Calu3 (cell line): Measurements from ENCODE around the gene NAA15. TPM values are rescaled to one million over a fixed set of nuclear protein-coding genes. Genes with fewer than 3 reads are reported as not detected.
"Not testable (repeated sequence)": the region's sequence is repeated elsewhere in the genome, so short reads cannot be mapped to it uniquely, and the experiment has no call there.

ENCODE experiments used
- BruUV-seq: library from RNA; stranded (reverse); fragments of 400-500 nt; replicated peaks from 2 replicates; lab custom pipeline; 2021; lab: Mats Ljungman, UMichigan
- CTCF ChIA-PET: fragments of 300-600 bp; sonication (Branson Sonifier 250); formaldehyde crosslinking; loops from one replicate; lab custom pipeline; 2022; ENCODE audit warnings: antibody characterized with exemption; lab: Charles Lee
- DNase-seq: peaks from one replicate; pipeline ENCODE4 v3.0.0; 2022
- H3K27ac Mint-ChIP-seq: one replicate; pipeline ENCODE4 v1.8.0; 2022; ENCODE audit warnings: mixed read lengths; ENCODE audit not compliant: unreplicated experiment
- H3K27me3 Mint-ChIP-seq: one replicate; pipeline ENCODE4 v1.8.0; 2022; ENCODE audit warnings: mixed read lengths; ENCODE audit not compliant: unreplicated experiment
- H3K36me3 Mint-ChIP-seq: one replicate; pipeline ENCODE4 v1.8.0; 2022; ENCODE audit warnings: mild to moderate bottlenecking, moderate library complexity, mixed read lengths; ENCODE audit not compliant: insufficient read depth, unreplicated experiment
- H3K4me1 Mint-ChIP-seq: one replicate; pipeline ENCODE4 v1.8.0; 2022; ENCODE audit warnings: mild to moderate bottlenecking, low read depth, mixed read lengths; ENCODE audit not compliant: unreplicated experiment
- H3K4me3 Mint-ChIP-seq: one replicate; pipeline ENCODE4 v1.8.0; 2022; ENCODE audit warnings: mild to moderate bottlenecking, low read depth, moderate library complexity, mixed read lengths; ENCODE audit not compliant: unreplicated experiment
- H3K9me3 Mint-ChIP-seq: one replicate; pipeline ENCODE4 v1.8.0; 2022; ENCODE audit warnings: low read depth, mixed read lengths; ENCODE audit not compliant: unreplicated experiment
- intact Hi-C: fragments of 100-400 bp; cut with micrococcal nuclease; formaldehyde crosslinking; loops from one replicate; pipeline ENCODE4 v1.10.0; 2022; ENCODE audit not compliant: unreplicated experiment
- total RNA-seq: library from RNA; stranded (reverse); gene quantifications from 2 replicates; pipeline ENCODE4 v1.2.3, GENCODE V29; 2022
- TF ChIP-seq, protein P1 (sequence below): fragments of 200-600 bp; IDR thresholded peaks from one replicate; pipeline ENCODE4 v1.8.0; 2022; ENCODE audit warnings: antibody characterized with exemption; ENCODE audit not compliant: unreplicated experiment

NAA15 gene
- total RNA-seq, 1 experiment from 2014 or later = 45.2 TPM

DNA sequence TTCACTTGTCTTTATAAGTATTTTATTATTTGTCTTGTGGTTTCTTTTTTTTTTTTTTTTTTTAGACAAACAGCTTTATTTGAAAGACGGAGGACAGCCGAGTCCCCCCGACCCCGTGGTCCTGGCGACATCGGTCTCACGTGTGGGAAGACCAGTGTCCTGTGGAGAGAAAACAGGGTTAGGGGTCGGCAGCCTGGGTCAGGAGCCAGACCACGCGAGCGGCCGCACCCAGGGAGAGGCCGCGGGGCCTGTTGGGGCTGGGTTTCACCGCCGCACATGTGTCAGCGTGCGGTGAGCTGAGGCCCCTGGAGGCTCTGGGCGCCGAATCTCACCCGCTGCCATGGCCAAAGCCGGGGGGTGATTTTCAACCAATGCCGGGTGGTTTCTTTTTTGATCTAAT, 134.8 kb downstream of the NAA15 start:
- DNase-seq = no peak
- CTCF ChIA-PET = no interaction called here
- Mint-ChIP-seq H3K27me3 (no peaks in the 10 kb centered on the region), H3K36me3 (peaks cover 8% of the 10 kb centered on the region), H3K4me3 (no peak overlapping the region), H3K27ac (no peak overlapping the region), H3K9me3 (no peaks in the 10 kb centered on the region), H3K4me1 (no peaks in the 10 kb centered on the region)
- intact Hi-C loops = no loop called here
- no TSS peak for BruUV-seq
- TF ChIP-seq, protein P1, sequence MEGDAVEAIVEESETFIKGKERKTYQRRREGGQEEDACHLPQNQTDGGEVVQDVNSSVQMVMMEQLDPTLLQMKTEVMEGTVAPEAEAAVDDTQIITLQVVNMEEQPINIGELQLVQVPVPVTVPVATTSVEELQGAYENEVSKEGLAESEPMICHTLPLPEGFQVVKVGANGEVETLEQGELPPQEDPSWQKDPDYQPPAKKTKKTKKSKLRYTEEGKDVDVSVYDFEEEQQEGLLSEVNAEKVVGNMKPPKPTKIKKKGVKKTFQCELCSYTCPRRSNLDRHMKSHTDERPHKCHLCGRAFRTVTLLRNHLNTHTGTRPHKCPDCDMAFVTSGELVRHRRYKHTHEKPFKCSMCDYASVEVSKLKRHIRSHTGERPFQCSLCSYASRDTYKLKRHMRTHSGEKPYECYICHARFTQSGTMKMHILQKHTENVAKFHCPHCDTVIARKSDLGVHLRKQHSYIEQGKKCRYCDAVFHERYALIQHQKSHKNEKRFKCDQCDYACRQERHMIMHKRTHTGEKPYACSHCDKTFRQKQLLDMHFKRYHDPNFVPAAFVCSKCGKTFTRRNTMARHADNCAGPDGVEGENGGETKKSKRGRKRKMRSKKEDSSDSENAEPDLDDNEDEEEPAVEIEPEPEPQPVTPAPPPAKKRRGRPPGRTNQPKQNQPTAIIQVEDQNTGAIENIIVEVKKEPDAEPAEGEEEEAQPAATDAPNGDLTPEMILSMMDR = no peak

DNA sequence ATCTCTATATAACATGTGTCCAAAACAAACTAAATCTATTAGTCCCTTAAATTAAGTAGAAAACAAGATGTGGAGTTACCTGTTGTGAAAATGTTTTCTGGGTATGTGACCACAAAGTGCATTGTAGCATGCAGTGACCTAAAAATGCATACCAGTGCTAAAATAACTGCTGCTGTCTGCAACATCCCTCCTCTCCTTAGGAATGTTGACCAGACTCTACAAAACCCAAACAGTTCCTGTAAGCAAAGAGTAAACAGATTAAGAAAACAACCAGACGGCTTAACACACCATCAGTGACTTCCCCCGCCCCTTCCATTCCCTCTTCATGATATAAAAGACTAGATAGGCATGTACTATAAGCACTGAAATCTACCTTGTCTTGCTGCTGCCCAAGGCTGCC, 136.8 kb downstream of the NAA15 start:
- intact Hi-C loops = no loop called here
- TF ChIP-seq, protein P1 = no peak
- H3K4me3 Mint-ChIP-seq = no peak overlapping the region
- H3K4me1 Mint-ChIP-seq = no peaks in the 10 kb centered on the region
- CTCF ChIA-PET = no interaction called here
- no peaks in the 10 kb centered on the region for H3K27me3 Mint-ChIP-seq
- no peak overlapping the region for H3K27ac Mint-ChIP-seq
- BruUV-seq = no TSS peak
- no peaks in the 10 kb centered on the region for H3K36me3 Mint-ChIP-seq
- no peaks in the 10 kb centered on the region for H3K9me3 Mint-ChIP-seq
- no peak for DNase-seq

DNA sequence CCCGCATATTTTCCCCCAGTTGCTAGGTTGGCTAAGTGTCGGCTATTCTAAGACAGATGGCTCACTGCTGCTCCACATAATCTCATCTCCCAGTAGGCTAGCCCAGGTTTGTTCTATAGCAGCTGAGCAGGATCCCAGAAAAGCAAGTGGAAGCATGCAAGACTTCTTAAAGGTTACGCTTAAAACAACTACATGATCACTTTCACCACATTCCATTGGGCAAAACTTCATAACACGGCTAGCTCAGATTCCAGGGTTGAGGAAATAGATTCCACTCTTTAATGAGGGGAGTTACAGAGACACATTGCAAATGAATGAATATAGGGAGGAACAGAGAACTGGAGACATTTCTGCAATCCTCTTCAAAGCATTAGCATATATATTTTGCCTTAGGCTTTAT, 139.7 kb downstream of the NAA15 start:
- no peaks in the 10 kb centered on the region for H3K9me3 Mint-ChIP-seq
- no peaks in the 10 kb centered on the region for H3K4me1 Mint-ChIP-seq
- no peaks in the 10 kb centered on the region for H3K27me3 Mint-ChIP-seq
- DNase-seq = no peak
- no peak overlapping the region for H3K4me3 Mint-ChIP-seq
- H3K27ac Mint-ChIP-seq = no peak overlapping the region
- no TSS peak for BruUV-seq
- no peaks in the 10 kb centered on the region for H3K36me3 Mint-ChIP-seq
- CTCF ChIA-PET = no interaction called here
- TF ChIP-seq, protein P1 = no peak
- intact Hi-C loops = no loop called here

DNA sequence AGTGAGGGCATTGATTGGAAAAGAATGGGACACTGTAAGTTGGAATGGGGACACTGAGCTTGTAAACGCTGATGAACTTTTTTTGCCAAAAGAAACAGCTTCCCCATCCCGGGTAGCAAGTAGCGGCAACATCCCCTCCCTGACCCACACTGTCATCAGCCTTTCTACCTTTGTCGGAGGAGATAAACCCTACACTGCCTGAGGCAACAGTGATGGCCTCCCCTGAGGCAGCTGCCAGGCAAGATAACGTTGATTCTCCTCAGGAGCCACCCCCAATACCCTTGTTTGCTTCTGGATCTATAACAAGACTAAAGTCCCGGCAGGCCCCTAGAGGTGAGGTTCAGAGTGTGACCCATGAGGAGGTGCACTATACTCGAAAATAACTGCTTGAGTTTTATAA, 142.4 kb downstream of the NAA15 start:
- intact Hi-C loops = no loop called here

DNA sequence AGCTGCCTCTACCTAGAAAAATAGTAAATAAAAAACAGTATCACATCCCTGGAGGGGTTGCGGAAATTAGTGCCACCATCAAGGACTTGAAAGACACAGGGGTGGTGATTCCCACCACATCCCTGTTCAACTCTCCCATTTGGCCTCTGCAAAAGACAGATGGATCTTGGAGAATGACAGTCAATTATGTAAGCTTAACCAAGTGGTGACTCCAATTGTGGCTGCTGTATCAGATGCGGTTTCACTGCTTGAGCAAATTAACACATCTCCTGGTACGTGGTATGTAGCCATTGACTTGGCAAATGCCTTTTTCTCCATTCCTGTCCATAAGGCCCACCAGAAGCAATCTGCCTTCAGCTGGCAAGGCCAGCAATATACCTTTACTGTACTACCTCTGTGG, 143.6 kb downstream of the NAA15 start:
- H3K36me3 Mint-ChIP-seq, H3K4me3 Mint-ChIP-seq, H3K4me1 Mint-ChIP-seq, H3K27me3 Mint-ChIP-seq, CTCF ChIA-PET, H3K9me3 Mint-ChIP-seq, intact Hi-C loops, H3K27ac Mint-ChIP-seq, BruUV-seq, DNase-seq: not testable (repeated sequence)

More for the DNA sequence above, 142.4 kb downstream of the NAA15 start:
- BruUV-seq = no TSS peak
- Mint-ChIP-seq H3K27me3 (no peaks in the 10 kb centered on the region), H3K9me3 (no peaks in the 10 kb centered on the region), H3K27ac (no peak overlapping the region), H3K36me3 (peaks cover 4% of the 10 kb centered on the region), H3K4me3 (no peak overlapping the region), H3K4me1 (no peaks in the 10 kb centered on the region)
- no peak for DNase-seq
- CTCF ChIA-PET = no interaction called here
- TF ChIP-seq, protein P1 = no peak

DNA sequence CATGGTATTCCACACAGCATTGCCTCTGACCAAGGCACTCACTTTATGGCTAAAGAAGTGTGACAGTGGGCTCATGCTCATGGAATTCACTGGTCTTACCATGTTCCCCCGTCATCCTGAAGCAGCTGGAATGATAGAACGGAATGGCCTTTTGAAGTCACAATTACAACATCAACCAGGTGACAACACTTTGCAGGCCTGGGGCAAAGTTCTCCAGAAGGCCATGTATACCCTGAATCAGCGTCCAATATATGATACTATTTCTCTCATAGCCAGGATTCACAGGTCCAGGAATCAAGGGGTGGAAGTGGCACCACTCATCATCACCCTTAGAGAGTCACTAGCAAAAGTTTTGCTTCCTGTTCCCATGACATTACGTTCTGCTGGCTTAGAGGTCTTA, 145.8 kb downstream of the NAA15 start:
- DNase-seq, BruUV-seq, H3K36me3 Mint-ChIP-seq, H3K27me3 Mint-ChIP-seq, CTCF ChIA-PET, H3K4me1 Mint-ChIP-seq, H3K9me3 Mint-ChIP-seq, intact Hi-C loops, H3K4me3 Mint-ChIP-seq, H3K27ac Mint-ChIP-seq: not testable (repeated sequence)
